ACHN (cell line): ENCODE data around the gene SEMA6B.
"Not testable (repeated sequence)": the region's sequence is repeated elsewhere in the genome, so short reads cannot be mapped to it uniquely, and the experiment has no call there.

Experiments
- DNase-seq: peaks from one replicate; pipeline ENCODE4 v3.0.0-alpha.2; 2015
- in situ Hi-C: cut with HindIII; loops from 2 replicates; pipeline ENCODE4 v1.10.0; 2017; ENCODE audit warnings: low sequenced_read_pairs, low pct_ligation_motif_present, low pct_unique_long_range_greater_than_20kb

The SEMA6B gene

DNA sequence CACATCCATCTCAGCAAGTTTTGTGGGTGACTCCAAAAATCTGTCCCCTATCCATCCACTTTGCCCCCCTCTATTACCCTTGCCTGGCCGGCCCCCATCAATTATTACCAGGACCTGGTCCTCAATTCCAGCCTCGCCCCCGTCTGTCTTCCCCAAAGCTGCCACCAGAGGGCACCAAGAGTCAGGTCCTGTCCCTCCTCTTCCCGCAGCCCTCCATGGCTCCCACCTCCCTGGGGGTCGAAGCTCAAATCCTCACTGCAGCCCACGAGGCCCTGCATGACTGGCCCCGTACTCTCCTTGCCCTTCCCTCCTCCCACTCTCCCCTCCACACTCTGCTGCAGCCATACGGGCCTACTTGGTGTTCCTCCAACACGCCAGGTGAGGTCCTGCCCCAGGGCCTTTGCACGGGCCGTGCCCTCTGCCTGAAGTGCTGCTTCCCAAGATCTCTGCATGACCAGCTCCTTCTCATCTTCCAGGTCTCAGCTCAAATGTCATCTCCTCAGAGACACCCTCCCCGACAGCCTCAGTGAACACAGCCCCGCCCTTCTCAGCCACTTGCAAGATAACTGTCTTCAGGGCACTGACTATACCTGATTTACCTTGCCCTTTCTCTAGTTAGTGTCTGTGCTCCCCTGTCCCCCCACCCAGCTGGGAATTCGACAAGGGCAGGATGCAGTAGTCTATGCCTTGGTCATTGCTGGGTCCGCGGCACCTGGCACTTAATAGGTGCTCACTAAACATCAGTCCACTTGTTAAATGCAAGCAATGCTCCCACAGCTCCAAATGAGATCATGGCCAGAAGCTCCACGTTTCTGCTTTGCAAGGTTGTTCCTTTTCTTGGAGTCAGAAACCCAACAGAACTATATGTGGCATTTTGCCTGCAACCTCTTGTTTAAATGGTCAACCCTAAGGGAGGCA is 16.8 kb upstream of the SEMA6B start:
- in situ Hi-C loops: no loop called here
- peak; percentile 71 for DNase-seq

DNA sequence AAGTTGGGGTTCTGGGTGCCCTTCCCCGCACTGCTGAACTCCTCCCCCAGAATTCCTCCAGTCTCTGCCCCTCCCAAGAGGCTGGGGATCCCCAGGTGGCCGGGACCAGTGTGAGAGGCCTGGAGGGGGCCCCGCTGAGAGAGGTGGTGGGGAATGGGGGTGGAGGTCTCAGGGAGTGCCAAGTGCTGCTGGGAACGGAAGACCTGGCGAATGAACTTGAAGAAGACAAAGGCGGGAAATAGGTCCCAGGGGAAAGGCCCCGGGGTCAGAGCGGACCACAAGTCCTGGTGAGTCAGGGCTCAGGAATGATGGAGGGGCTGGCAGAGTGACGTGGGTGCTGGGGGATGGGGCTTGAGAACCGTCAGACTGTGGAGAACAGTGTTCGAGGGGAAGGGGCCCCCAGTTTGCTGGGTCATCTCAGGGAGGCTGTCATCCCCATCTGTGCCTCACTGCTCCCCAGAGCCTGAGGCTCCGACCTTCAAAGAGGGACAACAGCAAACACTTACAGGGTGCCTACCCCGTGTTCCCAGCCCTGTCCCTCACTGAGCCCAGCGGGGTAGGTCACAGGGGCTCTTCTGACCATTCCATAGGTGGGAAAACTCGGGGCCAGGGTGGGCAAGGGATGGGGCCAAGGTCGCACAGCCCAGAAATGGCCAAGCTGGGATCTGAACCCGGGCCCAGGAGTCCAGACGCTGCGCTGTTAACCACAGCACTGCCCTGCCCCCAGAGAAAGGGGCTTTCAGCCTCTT is 16.0 kb upstream of the SEMA6B start:
- peak; percentile 89 for DNase-seq
- in situ Hi-C loops: no loop called here

DNA sequence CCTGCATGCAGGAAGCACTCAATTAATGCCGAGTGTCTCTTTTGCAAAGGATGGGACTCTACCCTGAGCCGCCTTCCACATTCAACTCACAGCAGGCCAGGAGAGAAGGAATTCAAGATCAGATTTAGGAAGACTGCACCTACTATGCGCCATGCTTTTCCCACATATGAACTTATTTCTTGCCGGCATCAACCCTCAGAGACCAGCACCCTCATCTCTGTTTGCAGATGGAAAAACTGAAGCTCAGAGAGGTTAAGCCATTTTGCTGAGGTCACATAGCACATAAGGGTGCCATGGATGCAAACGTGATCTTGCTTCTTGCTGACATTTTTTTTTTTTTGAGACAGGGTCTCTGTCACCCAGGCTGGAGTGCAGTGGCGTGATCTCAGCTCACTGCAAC is 14.2 kb upstream of the SEMA6B start:
- in situ Hi-C loops: no loop called here
- DNase-seq: no peak

DNA sequence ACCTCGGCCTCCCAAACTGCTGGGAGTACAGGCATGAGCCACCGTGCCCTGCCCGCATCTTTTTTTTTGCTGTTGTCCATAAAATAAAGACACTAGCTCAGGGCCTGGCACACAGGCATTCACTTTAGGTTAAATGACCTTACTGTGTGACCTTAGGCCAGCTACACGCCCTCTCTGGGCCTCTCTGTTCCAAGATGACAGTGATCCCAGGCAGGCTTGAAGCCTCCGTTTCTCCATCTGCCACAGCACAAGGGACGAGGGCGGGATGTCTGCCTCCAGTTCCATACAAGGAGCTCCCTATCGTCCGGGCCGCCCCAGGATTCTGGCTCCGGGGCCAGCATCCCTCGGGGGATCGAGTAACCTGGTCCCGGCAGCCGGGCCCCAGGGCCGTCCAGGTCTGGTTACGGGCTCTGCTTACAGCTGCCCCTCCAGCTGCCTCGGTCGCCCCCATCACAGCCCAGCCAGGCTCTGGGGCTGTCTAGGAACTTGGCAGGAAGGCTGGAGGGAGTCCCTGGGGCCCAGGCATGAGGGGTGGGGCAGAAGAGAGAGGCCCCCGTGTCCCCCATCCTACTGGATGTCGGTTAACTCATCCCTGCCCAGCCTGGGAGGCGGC is 11.9 kb upstream of the SEMA6B start:
- no peak for DNase-seq
- in situ Hi-C loops: no loop called here

DNA sequence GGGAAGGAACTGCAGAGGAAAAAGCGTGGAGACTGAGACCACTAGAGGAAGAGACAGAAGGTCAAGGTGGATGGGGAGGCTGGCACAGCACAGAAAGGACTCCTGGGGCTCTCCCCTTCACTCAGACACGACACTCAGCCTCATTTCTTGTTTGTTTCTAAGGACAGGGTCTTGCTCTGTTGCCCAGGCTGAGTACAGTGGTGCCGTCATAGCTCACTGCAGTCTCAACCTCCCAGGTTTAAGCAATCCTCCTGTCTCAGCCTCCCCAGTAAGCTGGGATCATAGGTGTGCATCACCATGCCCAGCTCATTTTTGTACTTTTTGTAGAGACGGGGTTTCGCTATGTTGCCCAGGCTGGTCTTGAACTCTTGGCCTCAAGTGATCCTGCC is 11.4 kb upstream of the SEMA6B start:
- DNase-seq: no peak
- in situ Hi-C loops: no loop called here

DNA sequence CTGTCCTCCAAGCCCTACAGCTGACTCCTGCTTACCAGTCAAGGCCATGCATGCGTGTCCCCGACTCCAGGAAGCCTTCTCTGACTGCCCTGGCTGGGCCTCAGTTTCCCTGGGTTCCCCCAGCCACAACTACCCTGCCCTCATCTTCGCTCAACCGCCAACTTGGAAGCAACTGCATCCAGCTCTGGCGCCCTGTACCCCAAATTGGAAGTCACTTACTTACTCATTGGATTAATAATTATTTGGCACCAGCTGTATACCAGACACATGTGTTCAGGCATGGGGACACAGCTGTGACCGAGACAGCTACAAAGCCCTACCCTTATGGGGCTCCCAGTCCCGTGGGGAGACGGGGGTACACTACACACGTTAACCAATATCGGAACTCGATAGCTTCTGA is 10.9 kb upstream of the SEMA6B start:
- DNase-seq: no peak
- in situ Hi-C loops: no loop called here

DNA sequence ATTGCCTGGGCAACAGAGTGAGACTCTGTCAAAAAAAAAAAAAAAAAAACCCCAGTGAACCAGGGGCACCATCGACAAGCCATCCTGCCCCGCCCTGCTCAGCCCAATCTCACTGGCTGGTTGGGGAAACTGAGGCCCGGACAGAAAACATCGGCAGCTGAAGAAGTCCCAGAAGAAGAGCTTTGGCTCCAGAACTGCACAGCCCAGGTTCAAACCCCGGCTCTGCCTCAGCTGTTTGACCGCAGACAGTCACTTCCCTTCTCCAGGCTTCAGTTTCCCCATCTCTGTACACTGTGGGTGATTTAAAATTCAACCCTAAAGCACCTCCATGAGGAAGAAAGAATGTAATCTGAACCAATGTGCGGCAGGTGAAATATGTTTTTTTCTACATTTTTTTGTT is 9.4 kb upstream of the SEMA6B start:
- in situ Hi-C loops: no loop called here
- DNase-seq: no peak

DNA sequence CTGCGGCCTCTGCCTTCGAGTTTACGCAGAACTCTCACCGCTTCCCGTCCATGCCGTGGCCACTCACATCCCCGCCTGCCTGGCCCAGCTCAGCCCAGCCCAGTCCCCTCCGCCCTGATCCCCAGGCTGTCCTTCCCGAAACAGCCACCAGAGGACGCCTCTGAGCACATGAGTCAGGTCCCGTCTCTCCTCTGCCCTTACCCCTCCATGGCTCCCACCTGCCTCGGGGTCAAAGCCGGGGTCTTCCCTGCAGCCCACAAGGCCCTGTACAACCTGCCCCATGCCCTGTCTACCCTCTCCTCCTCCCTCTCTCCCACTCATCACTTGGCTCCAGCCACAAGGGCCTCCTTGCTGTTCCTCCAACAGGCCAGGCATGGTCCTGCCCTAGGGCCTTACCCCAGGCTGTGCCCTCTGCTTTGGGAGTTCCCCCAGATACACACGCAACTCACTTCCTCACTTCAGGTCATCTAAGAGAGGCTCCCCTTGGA is 8.1 kb upstream of the SEMA6B start:
- in situ Hi-C loops: no loop called here
- DNase-seq: peak; percentile 57

DNA sequence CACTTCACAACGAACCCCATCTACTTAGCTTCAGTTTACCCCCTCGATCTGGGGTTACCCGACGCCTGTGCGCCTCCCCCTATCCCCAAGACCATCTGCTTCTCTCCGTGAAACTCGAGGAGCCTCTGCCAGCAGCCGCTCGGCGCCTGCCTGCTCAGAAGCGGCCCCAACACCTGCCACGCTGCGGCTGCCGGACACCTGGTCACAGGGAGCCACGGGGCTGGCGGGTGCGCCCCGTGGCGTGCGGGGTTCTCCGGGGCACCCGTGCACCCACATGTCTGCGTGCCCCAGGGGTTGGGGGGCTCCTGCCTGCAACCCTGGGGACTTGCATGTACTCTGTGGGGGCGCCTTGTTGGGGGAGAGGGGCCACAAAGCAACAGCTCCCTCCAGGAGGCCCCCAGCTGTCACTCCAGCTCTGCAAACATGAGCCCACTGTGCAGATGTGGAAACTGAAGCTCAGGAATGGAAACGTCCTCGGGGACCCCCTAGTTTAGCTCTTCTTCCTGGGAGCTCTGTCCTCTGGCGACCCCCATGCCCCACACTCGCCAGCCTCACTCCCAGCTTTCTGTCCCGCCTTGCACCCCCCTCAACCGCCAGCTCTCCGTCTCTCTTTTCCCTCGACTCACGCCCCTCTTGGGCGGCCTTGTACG is 7.0 kb upstream of the SEMA6B start:
- in situ Hi-C loops: no loop called here

DNA sequence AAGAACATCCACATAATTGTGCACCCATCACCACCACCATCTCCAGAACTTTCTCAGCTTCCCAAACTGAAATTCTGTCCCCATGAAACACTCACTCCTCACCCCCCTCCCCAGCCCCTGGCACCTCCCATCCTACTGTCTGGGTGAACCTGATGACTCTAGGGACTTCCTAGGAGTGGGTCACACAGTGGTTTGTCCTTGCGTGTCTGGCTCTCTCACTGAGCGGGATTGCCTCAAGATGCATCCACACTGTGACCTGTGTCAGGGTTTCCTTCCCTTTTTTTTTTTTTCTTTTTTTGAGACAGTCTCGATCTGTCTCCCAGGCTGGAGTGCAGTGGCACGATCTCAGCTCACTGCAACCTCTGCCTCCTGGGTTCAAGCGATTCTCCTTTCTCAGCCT is 4.1 kb upstream of the SEMA6B start:
- DNase-seq, in situ Hi-C loops: not testable (repeated sequence)

More for the DNA sequence above, 7.0 kb upstream of the SEMA6B start:
- DNase-seq: no peak

DNA sequence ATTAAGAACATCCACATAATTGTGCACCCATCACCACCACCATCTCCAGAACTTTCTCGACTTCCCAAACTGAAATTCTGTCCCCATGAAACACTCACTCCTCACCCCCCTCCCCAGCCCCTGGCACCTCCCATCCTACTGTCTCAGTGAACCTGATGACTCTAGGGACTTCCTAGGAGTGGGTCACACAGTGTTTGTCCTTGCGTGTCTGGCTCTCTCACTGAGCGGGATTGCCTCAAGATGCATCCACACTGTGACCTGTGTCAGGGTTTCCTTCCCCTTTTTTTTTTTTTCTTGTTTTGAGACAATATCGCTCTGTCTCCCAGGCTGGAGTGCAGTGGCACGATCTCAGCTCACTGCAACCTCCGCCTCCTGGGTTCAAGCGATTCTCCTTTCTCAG is 2.6 kb upstream of the SEMA6B start:
- DNase-seq, in situ Hi-C loops: not testable (repeated sequence)

DNA sequence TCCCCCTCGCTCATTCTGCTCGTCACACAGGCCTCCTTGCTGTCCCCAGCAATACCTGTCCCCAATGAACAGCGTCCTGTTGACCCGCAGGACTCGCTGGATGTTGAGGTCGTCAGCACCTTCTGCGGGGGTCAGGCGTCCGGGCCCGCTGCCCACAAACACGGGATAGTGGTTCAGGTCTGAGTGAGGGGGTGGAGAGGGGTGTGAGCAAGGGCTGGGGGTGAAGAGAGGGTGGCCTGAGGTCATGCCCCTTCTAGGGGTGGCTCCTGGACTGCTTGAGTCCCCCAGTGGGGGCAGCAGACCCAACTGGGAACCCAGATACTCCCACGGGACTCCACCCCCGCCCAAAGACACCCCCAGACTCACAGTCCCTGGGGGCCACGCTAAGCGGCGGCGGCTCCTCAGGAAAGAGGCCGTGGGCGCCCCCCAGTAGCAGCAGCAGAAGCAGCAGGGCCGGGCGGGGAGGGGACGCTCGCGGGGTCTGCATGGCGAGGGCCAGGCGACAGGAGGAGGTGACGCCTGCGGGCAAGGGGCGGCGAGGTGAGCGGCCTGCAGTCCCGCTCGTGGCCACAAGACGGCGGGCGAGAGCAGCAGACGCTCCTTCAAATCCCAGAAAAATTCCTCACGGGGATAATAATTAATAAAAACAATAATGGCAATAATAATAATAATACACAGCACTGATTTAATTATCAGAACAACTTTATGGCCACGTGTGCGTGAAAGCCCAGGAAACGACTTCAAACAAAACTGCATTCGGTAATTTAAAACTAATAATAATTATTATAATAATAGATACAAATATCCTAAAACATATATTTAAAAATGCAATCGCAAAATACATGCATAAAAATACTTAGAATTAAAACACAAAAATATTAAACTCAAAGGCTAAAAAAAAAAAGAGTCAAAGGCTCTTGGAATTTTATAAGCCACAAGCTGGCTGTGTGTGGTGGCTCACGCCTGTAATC is 1.2 kb downstream of the SEMA6B start:
- in situ Hi-C loops: no loop called here
- peak; percentile 34 for DNase-seq

DNA sequence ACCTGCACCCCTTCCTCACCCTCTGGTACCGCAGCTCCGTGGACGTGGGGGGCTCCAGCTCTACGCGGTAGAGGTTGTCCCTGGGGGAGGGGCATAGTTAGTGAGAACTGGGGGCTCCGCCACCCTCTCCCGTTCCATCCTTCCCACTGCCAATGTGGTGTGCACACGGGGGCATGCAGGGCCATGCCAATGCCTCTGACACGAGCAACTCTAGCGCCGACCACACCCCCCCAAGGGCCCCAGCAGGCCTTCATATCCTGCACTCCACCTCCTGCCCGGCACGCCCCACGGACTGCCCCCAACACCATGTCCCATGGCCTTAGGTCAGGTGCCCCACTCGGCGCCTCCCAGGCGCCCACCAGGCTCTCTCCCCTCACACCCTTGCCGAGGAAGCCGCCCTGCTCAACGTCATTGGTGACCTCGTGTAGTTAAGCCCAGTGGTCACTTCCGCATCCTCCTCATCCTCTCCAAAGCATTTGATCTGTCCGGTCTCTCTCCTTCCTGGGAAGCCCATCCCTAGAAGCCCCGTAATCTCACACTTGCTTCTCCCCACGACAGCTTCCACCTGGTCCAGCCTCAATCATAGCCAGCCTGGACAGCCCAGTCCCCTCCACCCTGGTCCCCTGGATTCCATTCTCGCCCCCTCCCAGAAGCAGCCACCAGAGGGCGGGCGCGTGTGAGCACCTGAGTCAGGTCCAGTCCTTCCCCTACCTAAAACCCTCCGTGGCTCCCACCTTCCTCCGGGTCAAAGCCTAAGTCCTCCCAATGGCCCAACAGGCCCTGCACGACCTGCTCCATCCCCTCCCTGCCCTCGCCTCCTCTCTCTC is 2.1 kb downstream of the SEMA6B start:
- DNase-seq: no peak
- in situ Hi-C loops: no loop called here

DNA sequence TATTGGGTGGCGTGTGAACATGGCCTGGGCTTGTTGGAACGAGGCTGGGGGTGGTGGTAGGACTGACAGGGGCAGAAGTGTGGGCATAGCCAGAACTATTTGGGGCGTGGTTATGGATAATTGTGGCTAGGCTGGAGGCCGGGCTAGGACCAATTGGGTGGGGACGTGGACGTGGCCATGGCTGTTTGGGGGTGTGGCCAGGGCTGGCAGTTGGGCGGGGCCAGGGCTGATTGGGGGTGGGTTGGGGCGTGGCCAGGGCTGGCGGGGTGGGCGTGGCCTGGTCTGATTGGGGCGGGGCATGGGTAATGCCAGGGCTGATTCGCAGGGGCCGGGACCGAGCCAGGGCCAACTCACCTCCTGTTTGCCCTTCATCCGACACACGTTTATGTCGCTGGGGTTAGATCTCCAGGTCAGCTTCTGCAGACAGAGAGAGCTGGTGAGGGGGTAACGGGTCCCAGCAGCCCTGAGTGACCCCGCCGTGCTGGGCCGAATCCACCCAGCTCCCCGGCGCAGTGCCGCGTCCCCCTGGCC is 2.8 kb downstream of the SEMA6B start:
- in situ Hi-C loops: no loop called here

DNA sequence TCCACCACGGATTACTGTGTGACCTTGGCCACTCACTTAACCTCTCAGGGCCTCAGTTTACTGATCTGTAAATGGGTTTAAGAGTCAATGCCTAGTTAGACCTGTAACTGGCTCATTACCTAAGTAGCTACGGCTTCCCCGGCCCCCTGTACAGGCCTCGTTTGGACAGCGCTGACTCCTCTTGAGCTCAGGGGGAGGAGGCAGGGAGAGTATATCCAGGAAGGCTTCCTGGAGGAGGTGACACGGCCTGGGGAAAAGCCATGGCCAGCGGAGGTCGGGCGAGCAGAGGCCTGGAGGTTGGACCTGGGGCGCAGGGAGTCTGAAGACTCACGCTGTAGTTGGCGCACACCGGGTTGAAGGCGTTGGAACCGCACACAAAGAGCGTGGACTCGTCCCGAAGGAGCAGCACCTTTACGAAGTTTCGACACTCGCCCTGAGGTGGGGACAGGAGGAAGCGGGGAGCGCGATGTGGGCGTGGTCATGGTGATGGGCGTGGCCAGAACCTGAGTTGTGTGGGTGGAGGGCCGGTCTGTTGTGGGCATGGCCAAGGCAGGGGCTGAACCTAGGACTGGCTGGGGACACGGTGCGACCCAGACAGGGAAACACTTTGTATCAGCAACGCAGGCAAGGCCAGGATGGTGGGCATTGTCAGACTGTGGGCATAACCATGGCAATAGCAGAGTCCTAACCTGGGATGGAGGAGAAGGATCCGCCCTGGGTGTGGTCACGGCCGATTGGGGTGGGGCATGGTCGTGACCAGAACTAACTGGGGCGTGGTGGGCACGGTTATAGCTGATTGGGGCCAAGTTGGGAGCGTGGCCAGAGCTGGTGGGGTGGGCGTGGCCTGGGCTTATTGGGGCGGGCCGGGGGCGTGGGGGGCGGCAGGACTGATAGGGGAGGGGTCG is 3.6 kb downstream of the SEMA6B start:
- in situ Hi-C loops: no loop called here
- DNase-seq: no peak

More for the DNA sequence above, 2.8 kb downstream of the SEMA6B start:
- DNase-seq: peak; percentile 11

DNA sequence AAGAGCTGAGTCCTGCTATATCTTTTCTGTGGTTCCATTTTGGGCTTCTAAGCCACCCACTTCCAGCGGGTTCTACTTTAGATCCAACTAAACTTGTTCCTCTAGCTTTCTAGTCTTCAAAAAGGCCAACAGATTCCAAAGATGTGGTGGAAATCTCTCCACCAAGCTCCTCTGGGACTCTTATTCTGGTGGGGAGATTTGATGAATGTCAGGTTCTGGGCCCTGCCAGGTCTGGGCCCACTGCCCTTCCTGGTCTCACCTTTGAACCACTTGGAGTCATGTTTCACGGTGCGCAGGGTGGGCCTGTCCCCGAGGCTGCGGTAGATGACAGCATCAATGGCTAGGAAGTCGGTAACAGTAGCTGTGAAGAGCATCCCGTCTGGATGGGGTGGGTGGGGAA is 4.8 kb downstream of the SEMA6B start:
- DNase-seq: no peak
- in situ Hi-C loops: no loop called here
